GM21825 (cell line): ENCODE results near the gene GID8.
A peak's percentile ranks its signal among the peaks of the same experiment; 100 is the strongest.
"Not testable (repeated sequence)": the region's sequence is repeated elsewhere in the genome, so short reads cannot be mapped to it uniquely, and the experiment has no call there.

Experiments
- ATAC-seq: cut with Tn5 transposase; IDR thresholded peaks from one replicate; pipeline ENCODE4 v1.9.1; 2021; ENCODE audit warnings: mild to moderate bottlenecking, moderate library complexity; ENCODE audit not compliant: unreplicated experiment

Gene GID8

GRCh38 chr20:62921119-62921687, 16.7 kb upstream of the GID8 start:
- no peak for ATAC-seq

- ATAC-seq, result no peak
These were observed 15.5 kb upstream of the GID8 start for GRCh38 chr20:62922451-62922921.

GRCh38 chr20:62923059-62923668, 14.8 kb upstream of the GID8 start:
- ATAC-seq, result not testable (repeated sequence)

- no peak for ATAC-seq
These were observed 14.1 kb upstream of the GID8 start for GRCh38 chr20:62923669-62924441.

GRCh38 chr20:62924442-62925075, 13.4 kb upstream of the GID8 start:
- ATAC-seq, result no peak

- no peak for ATAC-seq
These were observed 12.9 kb upstream of the GID8 start for GRCh38 chr20:62925076-62925419.

- ATAC-seq, result peak; percentile 9
These were observed 12.3 kb upstream of the GID8 start for GRCh38 chr20:62925420-62926228.

- ATAC-seq, result peak; percentile 73
These were observed 11.5 kb upstream of the GID8 start, which contains the start of gene DIDO1 for GRCh38 chr20:62926229-62927127. DIDO1 (minus strand) TSS chr20:62926505.

GRCh38 chr20:62927128-62927705, 10.7 kb upstream of the GID8 start:
- ATAC-seq, result no peak

GRCh38 chr20:62928246-62928939, 9.6 kb upstream of the GID8 start:
- no peak for ATAC-seq

GRCh38 chr20:62929051-62929538, 8.9 kb upstream of the GID8 start:
- ATAC-seq, result no peak

- no peak for ATAC-seq
These were observed 6.5 kb upstream of the GID8 start for GRCh38 chr20:62931464-62931863.

GRCh38 chr20:62933966-62934365, 4.0 kb upstream of the GID8 start:
- no peak for ATAC-seq

- no peak for ATAC-seq
These were observed 2.6 kb upstream of the GID8 start for GRCh38 chr20:62935204-62935967.

GRCh38 chr20:62935968-62936585, 1.9 kb upstream of the GID8 start:
- ATAC-seq, result no peak

- peak; percentile 76 for ATAC-seq
These were observed 461 bp upstream of the GID8 start for GRCh38 chr20:62937268-62938104.

- ATAC-seq, result no peak
These were observed 2.9 kb downstream of the GID8 start for GRCh38 chr20:62940875-62941274.
